GM18907 (cell line): ENCODE results near the gene CACNA2D4.

Experiments used
- ATAC-seq: cut with Tn5 transposase; IDR thresholded peaks from one replicate; pipeline ENCODE4 v1.9.1; 2021; ENCODE audit warnings: mild to moderate bottlenecking, moderate library complexity; ENCODE audit not compliant: unreplicated experiment

The CACNA2D4 gene

DNA sequence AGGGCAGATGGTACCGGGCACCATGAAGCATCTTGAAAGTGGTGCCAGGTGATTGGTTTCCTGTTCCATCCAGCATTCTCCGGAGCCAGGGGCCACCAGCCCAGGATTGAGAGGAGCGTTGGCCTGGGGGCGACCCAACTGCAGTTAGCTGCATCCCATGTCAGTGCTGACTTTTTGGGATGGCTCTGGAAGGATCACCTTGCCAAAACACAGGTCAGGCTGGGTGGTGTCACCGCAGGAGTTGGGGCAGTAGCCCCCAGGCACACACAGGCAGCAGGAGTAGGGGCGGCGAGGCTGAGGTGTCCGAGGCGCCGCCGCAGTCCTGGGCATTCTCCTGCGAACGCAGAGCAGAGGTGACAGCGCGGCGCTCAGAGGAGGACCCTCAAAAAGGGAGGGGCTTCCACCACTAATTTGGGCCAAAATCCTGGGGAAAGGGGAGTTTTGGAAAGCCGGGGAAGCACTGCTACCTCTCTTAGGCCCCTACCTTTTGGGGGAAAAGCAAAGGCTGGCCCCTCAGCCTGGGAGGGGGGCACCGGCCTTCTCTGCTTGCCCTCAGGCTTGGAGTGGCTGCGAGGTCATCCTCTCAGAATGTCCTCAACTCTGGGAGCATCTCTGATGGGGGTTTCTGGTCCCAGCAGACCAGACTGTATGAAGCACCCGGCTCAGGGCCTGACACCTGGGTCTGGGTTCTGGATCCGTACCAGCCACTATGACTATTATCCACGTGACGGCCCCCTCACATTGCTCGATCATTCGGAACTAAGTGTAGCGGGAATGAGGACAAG, 124.8 kb downstream of the CACNA2D4 start:
- ATAC-seq: no peak

- ATAC-seq: no peak
Measured at GRCh38 chr12:1792406-1792805, 126.0 kb downstream of the CACNA2D4 start.

DNA sequence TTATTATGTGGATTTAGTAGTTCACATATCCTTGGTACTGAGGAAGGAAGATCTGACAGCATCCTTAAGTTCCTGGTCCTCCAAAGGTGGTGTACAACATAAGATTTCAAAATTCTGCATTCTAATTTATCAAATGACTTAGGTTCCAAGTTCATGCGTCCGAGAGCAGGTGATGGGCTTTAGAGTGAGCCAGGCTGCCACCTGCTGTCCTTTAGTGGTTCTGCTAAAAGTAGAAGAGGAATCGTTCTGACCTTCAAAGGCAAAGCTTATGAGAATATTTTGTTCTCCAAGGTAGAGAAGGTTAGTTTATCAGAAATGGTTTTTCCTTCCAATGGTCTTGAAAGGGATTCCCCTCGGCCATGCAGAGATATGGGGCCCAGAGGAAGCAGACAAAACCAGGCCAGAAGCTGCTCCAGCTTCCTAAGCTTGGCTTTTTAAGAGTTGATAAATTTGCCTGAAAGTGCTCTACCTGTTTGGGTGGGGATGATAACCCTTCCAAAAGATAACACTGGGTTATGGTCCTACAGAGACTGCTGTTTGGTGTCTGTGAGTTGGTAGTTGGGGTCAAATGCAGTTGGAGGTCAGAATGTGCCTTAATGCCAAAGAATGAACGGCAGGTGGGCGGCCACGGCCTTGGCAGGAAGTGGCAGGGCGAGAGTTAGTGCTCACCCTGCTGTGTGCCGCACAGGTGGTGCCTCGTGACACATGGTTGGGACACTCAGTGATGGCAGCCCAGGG, 127.2 kb downstream of the CACNA2D4 start:
- ATAC-seq: no peak

DNA sequence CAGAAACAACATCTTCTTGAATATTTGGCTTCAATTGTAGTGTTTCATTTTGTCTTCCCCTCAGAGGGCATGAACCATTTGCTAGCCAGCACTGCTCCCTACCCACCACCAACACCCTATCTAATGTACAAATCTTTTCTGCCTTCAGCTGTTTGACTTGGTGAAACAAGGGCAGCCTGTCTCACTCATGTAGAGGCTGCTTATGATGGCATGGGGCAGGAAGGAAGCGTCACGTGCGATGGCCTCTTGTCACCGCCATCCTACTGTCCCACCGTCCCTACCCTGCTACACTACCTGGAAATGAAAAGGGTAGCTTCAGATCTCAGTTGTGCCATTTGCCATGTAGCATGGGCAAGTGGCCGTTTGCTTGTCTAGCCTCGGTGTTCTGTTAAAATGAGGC, 128.0 kb downstream of the CACNA2D4 start:
- no peak for ATAC-seq

GRCh38 chr12:1787714-1788113, 130.7 kb downstream of the CACNA2D4 start:
- ATAC-seq: no peak

- ATAC-seq: no peak
Measured at GRCh38 chr12:1782215-1782614, 136.2 kb downstream of the CACNA2D4 start.

- ATAC-seq: no peak
Measured at GRCh38 chr12:1781772-1782171, 136.7 kb downstream of the CACNA2D4 start.

GRCh38 chr12:1779783-1780182, 138.7 kb downstream of the CACNA2D4 start:
- no peak for ATAC-seq

DNA sequence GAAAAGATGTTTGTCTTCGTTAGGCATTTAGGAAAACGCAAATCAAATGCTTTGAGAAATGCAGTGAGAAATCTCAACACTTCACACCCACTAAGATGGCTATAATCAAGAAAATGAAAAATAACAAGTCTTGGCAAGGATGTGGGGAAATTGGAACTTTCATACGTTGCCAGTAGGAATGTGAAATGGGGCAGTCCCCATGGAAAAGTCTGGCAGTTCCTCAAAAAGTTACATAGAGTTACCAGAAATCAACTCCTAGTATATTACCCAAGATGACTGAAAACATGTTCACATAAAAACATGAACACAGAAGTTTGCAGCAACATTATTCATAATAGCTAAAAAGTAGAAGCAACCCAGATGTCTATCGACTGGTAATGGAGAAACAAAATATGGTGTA, 139.5 kb downstream of the CACNA2D4 start:
- no peak for ATAC-seq

GRCh38 chr12:1777798-1778197, 140.7 kb downstream of the CACNA2D4 start:
- ATAC-seq: no peak

DNA sequence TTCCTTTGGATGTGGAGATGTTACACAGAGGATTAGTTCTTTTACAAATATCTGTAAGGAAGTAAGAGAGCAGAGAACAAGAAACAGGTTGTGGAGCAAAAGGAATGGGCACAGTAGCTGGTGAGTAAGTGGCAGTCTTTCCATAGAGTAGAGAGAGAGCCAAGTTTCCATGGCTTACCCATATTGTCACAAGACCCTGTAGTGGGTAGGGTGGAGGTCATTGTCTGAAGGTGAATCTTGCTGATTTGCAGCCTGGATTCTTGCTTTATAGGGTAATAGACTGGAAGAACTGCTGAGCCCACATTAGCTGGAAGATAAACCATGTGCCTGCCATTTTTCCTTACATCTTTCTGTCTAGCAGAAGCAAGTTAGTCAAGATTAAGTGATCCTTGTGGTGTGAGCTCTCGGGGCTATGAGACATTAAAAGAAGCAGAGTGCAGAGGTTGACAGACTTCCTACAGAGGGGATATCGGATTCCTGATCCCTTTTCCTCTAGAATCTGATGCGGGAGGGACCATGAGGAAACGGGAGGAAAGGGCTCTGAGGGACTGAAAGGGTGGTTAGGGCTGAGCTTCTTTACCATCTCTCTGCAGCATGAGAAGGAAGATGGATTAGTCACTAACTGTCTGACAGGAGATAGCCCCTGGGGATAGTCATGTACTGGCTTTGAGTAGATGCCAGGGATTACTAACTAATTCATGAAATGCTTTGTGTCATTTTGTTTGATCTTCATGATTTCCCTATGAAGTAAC, 142.1 kb downstream of the CACNA2D4 start:
- ATAC-seq: no peak

DNA sequence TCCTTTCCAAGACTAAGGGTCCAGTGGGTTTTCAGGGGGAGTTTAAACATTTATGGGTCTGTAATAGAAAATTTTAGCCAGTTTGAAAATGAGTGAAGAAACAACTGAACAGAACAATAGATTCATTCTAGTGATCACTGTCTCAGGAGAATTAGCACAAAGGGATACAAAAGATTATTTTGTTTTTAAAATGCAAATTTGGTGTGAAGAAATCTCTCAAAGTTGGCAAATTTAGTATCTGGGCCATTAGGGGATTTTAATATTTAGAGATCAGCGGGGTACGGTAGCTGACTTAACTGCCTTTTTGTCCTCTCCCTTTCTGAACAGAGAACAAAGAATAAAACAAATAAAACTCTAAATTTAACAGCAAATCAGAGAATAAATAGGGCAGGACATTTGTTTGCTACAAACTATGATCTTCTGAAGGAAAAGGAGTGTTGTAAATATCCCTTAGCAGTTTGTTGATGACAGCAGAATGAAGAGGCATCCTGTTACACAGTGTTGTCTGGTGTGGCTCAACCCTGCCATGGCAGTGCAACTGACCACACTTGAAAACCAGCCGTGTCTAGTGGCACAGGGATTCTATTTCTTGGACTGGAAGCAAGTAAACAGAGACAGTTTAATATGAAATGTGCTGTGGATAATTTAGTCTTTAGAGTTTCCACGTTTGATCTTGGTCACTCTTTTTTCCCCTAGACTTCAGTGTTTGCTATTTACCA, 144.4 kb downstream of the CACNA2D4 start:
- no peak for ATAC-seq

DNA sequence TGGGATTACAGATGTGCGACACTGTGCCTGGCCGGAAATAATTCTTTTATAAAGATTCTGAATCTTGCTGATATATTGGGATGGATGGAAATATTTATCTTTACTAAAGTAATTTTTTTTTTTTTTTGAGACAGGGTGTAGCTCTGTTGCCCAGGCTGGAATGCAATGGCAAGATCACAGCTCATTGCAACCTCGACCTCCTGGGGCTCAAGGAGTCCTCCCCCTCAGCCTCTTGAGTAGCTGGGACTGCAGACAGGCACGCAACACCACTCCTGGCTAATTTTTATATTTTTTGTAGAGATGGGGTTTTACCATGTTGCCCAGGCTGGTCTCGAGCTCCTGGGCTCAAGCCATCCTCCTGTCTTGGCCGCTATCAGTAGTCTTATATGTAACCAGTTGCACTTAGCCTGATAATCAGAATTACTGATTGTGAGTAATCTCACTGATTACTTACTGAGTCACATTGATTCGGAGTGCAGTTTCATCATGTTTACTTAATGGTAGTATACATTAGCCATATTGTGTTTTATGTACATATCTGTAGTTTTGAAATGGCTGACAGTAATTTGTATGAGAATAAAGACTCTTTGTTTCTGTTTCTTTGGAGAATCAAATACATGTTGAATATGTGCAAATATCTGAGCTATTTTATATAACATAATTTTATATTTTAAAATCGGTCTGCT, 148.5 kb downstream of the CACNA2D4 start:
- no peak for ATAC-seq

DNA sequence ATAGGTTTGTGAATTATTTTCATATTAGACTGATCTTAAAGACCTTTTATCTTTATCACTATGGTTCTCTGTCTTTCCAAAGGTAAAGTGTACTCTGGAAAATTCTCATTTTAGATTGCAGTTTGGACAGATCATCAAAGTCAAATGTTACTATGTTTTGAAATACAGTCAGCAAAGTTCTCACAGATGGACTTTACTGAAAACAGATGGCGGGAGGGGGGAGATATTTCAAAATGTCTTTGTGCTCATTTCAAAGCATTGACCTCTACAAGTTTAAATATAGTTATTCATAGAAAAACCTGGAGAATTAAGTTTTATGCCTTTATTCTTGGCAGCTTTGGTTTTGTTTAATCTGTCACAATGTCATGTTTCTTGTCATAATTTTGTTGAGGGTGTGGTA, 149.8 kb downstream of the CACNA2D4 start:
- ATAC-seq: no peak

DNA sequence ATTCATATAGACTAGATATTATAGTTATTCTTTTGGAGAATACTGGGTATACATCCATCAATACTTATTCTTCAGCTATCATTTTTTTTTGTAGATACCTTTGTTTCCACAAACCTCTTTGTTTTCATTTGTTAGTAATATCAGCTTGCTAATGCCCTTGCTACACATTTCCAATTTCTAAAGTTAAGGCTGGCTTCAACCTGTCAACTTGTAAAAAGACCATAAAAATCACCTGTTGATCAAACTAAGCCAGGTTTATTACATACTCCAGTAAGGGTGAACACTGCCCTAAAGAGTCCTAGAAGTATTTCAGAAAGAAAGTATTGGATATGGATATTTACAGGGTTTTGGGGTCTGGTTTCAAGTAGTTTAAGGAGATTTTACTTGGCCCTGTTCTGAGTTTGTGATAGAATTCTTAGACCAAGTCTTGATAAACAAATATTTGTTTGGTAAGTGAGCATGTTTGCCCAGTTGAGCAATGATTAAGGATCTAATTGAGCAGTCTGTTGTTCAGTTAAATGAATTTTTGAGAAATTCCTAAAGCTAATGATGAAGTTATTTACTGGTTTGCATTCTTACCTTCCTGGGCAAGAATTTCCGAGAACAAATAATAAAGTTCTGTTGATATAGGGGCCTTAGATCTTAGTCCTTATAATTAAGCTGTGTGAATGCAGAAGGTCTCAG, 150.9 kb downstream of the CACNA2D4 start:
- ATAC-seq: no peak

DNA sequence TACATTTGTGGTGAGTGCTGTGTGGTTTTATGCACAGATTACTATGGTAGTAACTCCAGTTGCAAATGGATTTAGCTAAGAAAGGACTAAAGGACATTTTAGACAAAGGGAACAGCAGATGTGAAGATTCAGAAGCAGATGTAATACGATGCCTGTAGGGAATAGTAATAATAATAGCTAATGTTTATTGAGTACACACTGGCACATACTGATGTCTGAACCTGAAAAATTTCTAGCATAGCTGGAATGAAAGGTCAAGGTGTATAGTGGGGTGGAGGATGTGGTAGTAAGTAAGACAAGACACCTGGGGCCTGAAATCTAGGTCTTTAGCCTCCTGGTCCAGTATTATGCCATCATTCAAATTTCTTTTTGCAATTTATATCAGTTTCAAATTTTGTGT, 152.3 kb downstream of the CACNA2D4 start:
- ATAC-seq: no peak

DNA sequence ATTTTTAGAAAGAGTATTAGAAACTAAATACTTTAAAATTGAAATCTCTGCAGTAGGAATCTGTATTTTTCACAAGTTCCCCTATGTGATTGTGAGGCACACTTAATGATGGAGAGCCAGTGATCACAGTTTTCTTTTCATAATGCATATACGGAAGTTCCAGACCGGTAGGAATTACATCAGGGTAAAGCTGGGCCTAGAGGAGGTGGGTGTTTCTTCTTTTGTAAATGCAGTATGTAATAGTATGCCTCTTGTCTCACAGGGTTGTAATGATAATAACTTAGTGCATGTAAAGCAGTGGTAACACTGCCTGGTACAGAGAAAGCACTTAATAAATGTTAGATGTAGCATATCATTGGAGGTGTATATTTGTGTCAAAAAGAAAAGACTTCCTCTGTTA, 155.3 kb downstream of the CACNA2D4 start:
- no peak for ATAC-seq

- ATAC-seq: no peak
Measured at GRCh38 chr12:1761857-1762256, 156.6 kb downstream of the CACNA2D4 start.

DNA sequence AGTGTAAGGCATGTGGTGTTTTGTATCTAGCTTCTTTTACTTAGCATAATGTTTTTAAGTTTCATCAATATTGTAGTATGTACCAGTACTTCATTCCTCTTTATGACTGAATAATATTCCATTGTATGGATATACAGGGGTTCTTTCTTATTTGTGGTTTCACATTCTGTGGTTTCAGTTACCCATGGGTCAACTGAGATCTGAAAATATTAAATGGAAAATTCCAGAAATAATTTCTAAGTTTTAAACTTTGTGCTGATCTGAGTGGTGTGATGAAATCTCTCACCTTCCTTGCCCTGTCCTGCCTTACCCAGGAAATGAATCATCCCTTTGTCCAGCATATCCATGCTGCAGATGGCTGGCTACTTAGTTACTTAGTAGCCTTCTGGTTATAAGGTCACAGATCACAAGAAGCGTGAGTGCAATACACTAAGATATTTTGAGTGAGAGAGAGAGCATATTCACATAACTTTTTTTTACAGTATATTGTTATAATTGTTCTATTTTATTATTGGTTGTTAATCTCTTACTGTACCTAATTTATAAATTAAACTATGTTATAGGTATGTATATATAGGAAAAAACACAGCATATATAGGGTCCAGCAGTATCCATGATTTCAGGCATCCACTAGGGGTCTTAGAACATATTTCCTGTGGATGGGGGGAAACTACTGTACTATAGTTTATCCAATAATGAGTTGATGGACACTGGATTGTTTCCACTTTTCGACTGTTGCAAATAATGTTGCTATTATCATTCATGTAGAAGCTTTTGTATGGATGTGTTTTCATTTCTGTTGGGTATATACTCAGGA, 157.7 kb downstream of the CACNA2D4 start:
- ATAC-seq: no peak
